Lung (tissue), 12 donors: ENCODE results near the gene NR5A1. TPM values are rescaled to one million over a fixed set of nuclear protein-coding genes. Genes with fewer than 3 reads are reported as not detected.

ENCODE experiments used
- ATAC-seq: fragments of 200-7000 bp; cut with Tn5 transposase; one replicate; pipeline ENCODE4 v1.9.1; 2020; ENCODE audit warnings: moderate number of reproducible peaks; ENCODE audit not compliant: insufficient read depth, low FRiP score
- DNase-seq, 3 donors: peaks; one replicate each; pipeline ENCODE4 v3.0.0-alpha.2; 2013 to 2017
- H3K27ac ChIP-seq, 2 donors: one replicate each; pipeline ENCODE4 v1.5.1; 2013; ENCODE audit warnings: mild to moderate bottlenecking in 2 of 2, moderate library complexity in 2 of 2, control low read depth in 1 of 2, inconsistent platforms in 1 of 2, low read depth in 1 of 2, low read length in 1 of 2
- H3K27me3 ChIP-seq, 3 donors: one replicate each; pipeline ENCODE4 v1.5.1; 2013; ENCODE audit warnings: low read length in 2 of 3; ENCODE audit not compliant: control insufficient read depth in 3 of 3, insufficient read depth in 3 of 3
- H3K36me3 ChIP-seq, 4 donors: one replicate each; pipeline ENCODE4 v1.5.1; 2013; ENCODE audit warnings: low read length in 4 of 4, mild to moderate bottlenecking in 1 of 4, moderate library complexity in 1 of 4; ENCODE audit not compliant: control insufficient read depth in 4 of 4, insufficient read depth in 4 of 4
- H3K4me1 ChIP-seq, 5 donors: one replicate each; pipeline ENCODE4 v1.5.1; 2013; ENCODE audit warnings: low read length in 5 of 5, mild to moderate bottlenecking in 2 of 5, moderate library complexity in 1 of 5; ENCODE audit not compliant: control insufficient read depth in 5 of 5, insufficient read depth in 5 of 5
- H3K4me3 ChIP-seq: one replicate; pipeline ENCODE4 v1.5.1; 2013; ENCODE audit warnings: mild to moderate bottlenecking, control low read depth, moderate library complexity
- H3K9ac ChIP-seq, 2 donors: one replicate each; pipeline ENCODE4 v1.5.1; 2013; ENCODE audit warnings: low read length in 2 of 2, control low read depth in 1 of 2; ENCODE audit not compliant: insufficient read depth in 1 of 2
- H3K9me3 ChIP-seq, 4 donors: one replicate each; pipeline ENCODE4 v1.5.1; 2013; ENCODE audit warnings: low read length in 3 of 4, mild to moderate bottlenecking in 1 of 4, moderate library complexity in 1 of 4; ENCODE audit not compliant: control insufficient read depth in 4 of 4, insufficient read depth in 3 of 4
- CTCF ChIP-seq: IDR thresholded peaks from 2 replicates; pipeline ENCODE4 v1.5.1; 2012; ENCODE audit warnings: mild to moderate bottlenecking; ENCODE audit errors: control extremely low read depth, extremely low read depth
- WGBS, 2 donors: extraction: QIAGEN DNeasy Blood & Tissue Kit; methylation state at CpG; one replicate each; pipeline ENCODE4 v1.1.7; 2013; 5-methylcytosine and 5-hydroxymethylcytosine counted together
- polyA plus RNA-seq, 2 donors: library from polyadenylated mRNA; stranded (reverse); fragments of 200-250 nt; gene quantifications; one replicate each; pipeline ENCODE4 v1.2.1, GENCODE V29; 2013
- total RNA-seq, 2 donors: library from RNA; depleted of rRNA in 1 of 2; stranded (reverse); fragments of >200 nt in 1 of 2; gene quantifications; one replicate each; pipeline ENCODE4 v1.2.1, GENCODE V29; 2014 to 2021
- donor health status: control.
- donor health status: control.
- donor health status: Bipolar disorder and iron deficiency.
- donor health status: healthy.
- donor health status: DM: yes; HTN: yes; CAD: no.

The NR5A1 gene
- total and polyA plus RNA-seq, 4 donors = 0.02 to 0.37 (median 0.09) TPM; not detected in 1

- Histone ChIP-seq H3K27ac (no peak overlapping the region), H3K9me3 (peaks cover 0 to 9% (median 0%) of the 10 kb centered on the region in 4 donors), H3K4me1 (no peaks in the 10 kb centered on the region), H3K27me3 (peaks cover 7 to 16% (median 13%) of the 10 kb centered on the region in 3 donors), H3K4me3 (no peak overlapping the region), H3K36me3 (no peaks in the 10 kb centered on the region), H3K9ac (no peak overlapping the region)
- 70 to 78% methylated on average over 6 of the region's 6 CpGs for WGBS, 2 donors
- DNase-seq (no peak), ATAC-seq (no peak)
- no peak for TF ChIP-seq CTCF
Observed at GRCh38 chr9:124479947-124480620, 27.1 kb downstream of the NR5A1 start.

GRCh38 chr9:124479371-124479770 is 27.8 kb downstream of the NR5A1 start:
- Histone ChIP-seq H3K4me3 (no peak overlapping the region), H3K27me3 (peaks cover 9 to 16% (median 13%) of the 10 kb centered on the region in 3 donors), H3K9ac (no peak overlapping the region), H3K36me3 (no peaks in the 10 kb centered on the region), H3K27ac (no peak overlapping the region), H3K9me3 (peaks cover 0 to 9% (median 0%) of the 10 kb centered on the region in 4 donors), H3K4me1 (no peaks in the 10 kb centered on the region)
- no peak for TF ChIP-seq CTCF
- DNase-seq (no peak), ATAC-seq (no peak)
- 84 to 88% methylated on average over 16 of the region's 16 CpGs for WGBS, 2 donors

- Histone ChIP-seq H3K36me3 (no peaks in the 10 kb centered on the region), H3K27ac (no peak overlapping the region), H3K27me3 (peaks cover 9 to 16% (median 13%) of the 10 kb centered on the region in 3 donors), H3K9me3 (peaks cover 0 to 5% (median 0%) of the 10 kb centered on the region in 4 donors), H3K4me1 (no peaks in the 10 kb centered on the region), H3K9ac (no peak overlapping the region), H3K4me3 (no peak overlapping the region)
- ATAC-seq = no peak
- WGBS, 2 donors = 56 to 73% methylated on average over 12 of the region's 12 CpGs
- DNase-seq = no peak
- no peak for TF ChIP-seq CTCF
Observed at GRCh38 chr9:124478354-124478753, 28.8 kb downstream of the NR5A1 start.
